NOMO-1 (cell line): ENCODE results near the gene UBE2E1.

Experiments
- DNase-seq, 2 experiments: peaks; one replicate each; lab custom pipeline; 2025; ENCODE audit not compliant: unreplicated experiment in 2 of 2; lab: John Stamatoyannopoulos, UW

UBE2E1 gene

DNA sequence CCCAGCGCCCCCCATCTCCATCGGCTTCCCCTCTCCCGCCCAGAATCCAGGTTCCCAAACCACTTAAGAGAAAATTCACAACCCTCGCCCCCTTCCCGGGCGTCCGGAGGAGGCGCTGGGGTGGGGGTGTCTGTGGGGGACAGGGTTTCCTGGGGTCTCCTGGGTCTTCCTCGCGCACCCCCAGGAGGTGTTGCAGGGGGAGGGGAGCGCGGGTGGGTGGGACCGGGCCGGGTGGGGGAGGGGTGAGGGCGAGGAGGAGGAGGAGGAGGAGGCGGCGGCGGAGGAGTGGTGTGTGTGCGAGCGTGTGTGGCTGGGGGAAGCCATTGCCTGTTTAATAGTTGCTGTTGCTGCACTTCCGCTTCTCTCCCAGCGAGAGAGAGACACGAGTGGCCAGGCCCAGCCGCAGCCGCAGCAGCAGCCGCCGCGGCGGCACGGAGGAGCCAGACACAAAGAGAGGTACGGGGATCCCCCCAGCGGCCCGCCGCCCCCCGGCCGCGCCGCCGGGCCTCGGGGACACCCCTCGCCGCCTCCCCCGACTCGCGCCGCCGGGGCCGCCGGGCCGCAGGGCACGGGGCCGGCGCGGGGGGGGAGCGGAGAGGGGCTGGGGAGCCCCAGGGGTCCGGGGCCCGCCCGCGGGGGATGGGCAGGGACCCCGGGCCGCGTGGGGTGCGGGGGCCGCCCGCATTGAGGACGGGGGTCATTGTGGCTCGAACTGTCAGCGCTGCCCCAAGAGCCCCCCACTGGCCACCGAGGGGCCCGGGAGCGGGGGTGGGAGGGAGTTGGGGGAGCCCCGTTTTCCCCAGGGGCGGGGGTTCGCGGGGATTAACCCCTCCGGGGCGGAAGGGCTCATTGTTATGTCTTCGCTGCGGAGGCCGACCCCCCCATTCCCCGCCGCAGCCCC lies at the start of gene UBE2E1:
TSS of gene UBE2E1 (plus strand) at position 323 of the 901 bp plus-strand sequence. CDS start 1,315 bp downstream, outside the sequence.
- DNase-seq: peak; percentile 66 to 81

DNA sequence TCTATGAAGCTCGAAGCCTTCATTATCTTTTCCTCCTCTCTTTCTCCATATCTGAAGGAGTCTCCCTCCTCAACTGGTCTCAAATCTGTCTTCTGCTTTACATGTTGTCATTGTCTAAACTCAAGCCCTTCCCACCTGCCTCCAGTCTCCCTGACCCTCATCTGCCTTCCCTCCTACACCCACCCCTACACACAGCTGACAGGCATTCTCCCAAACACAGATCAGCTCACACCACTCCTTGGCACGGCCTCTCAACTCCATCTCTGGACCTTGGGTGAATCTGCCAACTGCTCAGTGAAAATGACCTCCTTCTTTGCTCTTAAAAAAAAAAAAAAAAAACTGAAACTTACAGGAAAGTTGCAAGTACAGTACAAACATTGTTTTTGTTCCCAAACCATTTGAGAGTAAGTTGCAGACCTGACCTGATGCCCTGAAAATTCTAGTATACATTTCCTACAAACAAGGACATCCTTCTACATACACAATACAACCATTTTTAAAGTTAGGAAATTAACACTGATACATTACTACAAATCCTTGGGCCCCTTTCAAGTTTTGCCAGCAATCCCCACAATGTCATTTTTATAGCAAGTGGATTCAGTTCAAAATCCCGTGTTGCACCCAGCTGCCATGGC lies 49.4 kb upstream of the UBE2E1 start:
- no peak for DNase-seq

GRCh38 chr3:23758253-23758838 lies 47.4 kb upstream of the UBE2E1 start:
- DNase-seq: no peak

GRCh38 chr3:23760325-23760724 lies 45.4 kb upstream of the UBE2E1 start:
- DNase-seq: no peak

- DNase-seq: no peak
Measured at GRCh38 chr3:23760871-23761373, 44.8 kb upstream of the UBE2E1 start.

- peak; percentile 44 to 54 for DNase-seq
Measured at GRCh38 chr3:23761440-23761896, 44.3 kb upstream of the UBE2E1 start.

- no peak for DNase-seq
Measured at GRCh38 chr3:23762214-23762613, 43.5 kb upstream of the UBE2E1 start.

- peak in 1 of 2 experiments; percentile 2 for DNase-seq
Measured at GRCh38 chr3:23762759-23763477, 42.8 kb upstream of the UBE2E1 start.

GRCh38 chr3:23764407-23764806 lies 41.3 kb upstream of the UBE2E1 start:
- DNase-seq: no peak

DNA sequence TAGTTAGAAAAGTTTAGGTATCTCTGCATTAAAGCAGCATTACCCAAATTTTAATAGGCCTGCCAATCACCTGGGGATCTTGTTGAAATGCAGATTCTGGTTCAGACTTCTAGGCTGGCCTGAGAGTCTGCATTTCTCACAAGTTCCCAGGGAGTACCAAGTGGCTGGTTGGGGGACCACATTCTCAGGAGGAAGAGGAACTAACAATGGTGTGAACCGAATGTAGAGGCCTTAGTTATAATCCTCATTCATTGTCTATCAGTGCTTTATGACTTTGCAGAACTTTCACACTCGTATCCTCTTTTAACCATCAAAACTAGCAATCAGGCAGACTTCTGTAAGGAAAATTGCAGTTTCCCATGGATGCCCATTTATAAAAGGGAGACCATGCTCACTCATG lies 38.2 kb upstream of the UBE2E1 start:
- no peak for DNase-seq

- DNase-seq: no peak
Measured at GRCh38 chr3:23775254-23775909, 30.4 kb upstream of the UBE2E1 start.

DNA sequence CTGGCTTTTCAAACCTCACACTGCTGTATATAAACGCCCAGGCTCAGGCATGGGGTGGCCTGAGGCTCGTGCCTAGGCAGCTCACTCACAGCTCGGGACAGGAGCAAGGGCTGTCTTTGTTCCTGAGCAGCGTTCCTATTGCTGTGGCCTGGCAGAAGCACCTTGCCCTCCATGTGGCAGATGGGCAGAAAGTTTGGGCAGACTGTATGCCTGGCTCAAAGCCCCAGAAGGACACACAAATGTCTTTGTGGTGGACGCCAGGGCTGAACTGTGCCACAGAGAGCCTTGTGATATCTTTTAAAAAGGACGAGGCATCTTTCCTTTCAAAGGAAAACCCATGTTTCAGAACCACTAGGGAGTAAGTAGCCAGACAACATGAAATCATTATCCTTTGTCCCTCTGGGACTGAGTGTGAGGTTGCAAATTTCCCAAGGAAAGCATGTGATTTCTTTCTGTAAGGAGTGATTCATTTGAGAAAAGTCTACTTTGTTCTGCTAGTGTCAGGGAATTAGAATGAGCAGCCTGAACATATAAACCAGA lies 29.3 kb upstream of the UBE2E1 start:
- no peak for DNase-seq

- DNase-seq: no peak
Measured at GRCh38 chr3:23778446-23778845, 27.3 kb upstream of the UBE2E1 start.

DNA sequence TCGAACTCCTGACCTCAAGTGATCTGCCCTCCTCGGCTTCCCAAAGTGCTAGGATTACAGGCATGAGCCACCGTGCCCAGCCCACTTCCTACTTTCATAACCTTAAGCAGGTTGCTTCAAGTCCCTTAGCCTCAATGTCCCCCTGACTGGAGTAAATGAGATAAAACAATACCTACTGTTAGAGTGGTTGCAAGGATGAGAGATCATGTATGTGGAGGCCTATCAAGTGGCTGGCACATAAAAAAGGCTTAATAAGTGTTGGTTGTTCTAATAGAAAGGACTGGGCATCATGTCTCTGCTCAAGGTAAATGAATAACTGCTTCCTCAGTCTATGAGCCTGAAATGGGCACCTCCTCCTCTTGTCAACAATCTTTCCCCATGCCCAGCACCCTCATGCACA lies 25.9 kb upstream of the UBE2E1 start:
- DNase-seq: no peak

GRCh38 chr3:23781051-23781450 lies 24.7 kb upstream of the UBE2E1 start:
- DNase-seq: no peak

GRCh38 chr3:23781871-23782270 lies 23.9 kb upstream of the UBE2E1 start:
- no peak for DNase-seq

- DNase-seq: no peak
Measured at GRCh38 chr3:23785097-23785645, 20.6 kb upstream of the UBE2E1 start.

GRCh38 chr3:23785882-23786281 lies 19.9 kb upstream of the UBE2E1 start:
- no peak for DNase-seq

GRCh38 chr3:23791678-23792077 lies 14.1 kb upstream of the UBE2E1 start:
- DNase-seq: no peak
